Osteoblast (primary cell): ENCODE results near the gene DDI2. TPM values are rescaled to one million over a fixed set of nuclear protein-coding genes. Genes with fewer than 3 reads are reported as not detected.
"Not testable (repeated sequence)": the region's sequence is repeated elsewhere in the genome, so short reads cannot be mapped to it uniquely, and the experiment has no call there.

Source experiments
- DNase-seq: peaks from one replicate; pipeline ENCODE4 v3.0.0; 2011; ENCODE audit warnings: low spot score, mixed read lengths; ENCODE audit not compliant: insufficient read length; ENCODE audit errors: missing footprints
- H2AFZ ChIP-seq: 2 replicates; pipeline ENCODE4 v1.6.0; 2011; ENCODE audit warnings: mild to moderate bottlenecking, low read length
- H3K27ac ChIP-seq: 2 replicates; pipeline ENCODE4 v1.5.1; 2011; ENCODE audit warnings: mild to moderate bottlenecking, low read depth, low read length, moderate library complexity
- H3K27me3 ChIP-seq: 2 replicates; pipeline ENCODE4 v1.6.0; 2012; ENCODE audit warnings: mild to moderate bottlenecking, control low read depth, inconsistent platforms, low read length, moderate library complexity; ENCODE audit not compliant: insufficient read depth
- H3K36me3 ChIP-seq: 2 replicates; pipeline ENCODE4 v1.5.1; 2011; ENCODE audit warnings: mild to moderate bottlenecking, low read length, control low read depth, moderate library complexity; ENCODE audit not compliant: insufficient read depth
- H3K4me1 ChIP-seq: 2 replicates; pipeline ENCODE4 v1.5.1; 2011; ENCODE audit warnings: mild to moderate bottlenecking, low read length, control low read depth, moderate library complexity; ENCODE audit not compliant: insufficient read depth
- H3K4me2 ChIP-seq: 2 replicates; pipeline ENCODE4 v1.6.0; 2011; ENCODE audit warnings: mild to moderate bottlenecking, low read length; ENCODE audit not compliant: insufficient read depth
- H3K4me3 ChIP-seq: fragments of 200-600 bp; sonication (generic); 3 replicates; pipeline ENCODE4 v1.5.1; 2012; ENCODE audit warnings: mild to moderate bottlenecking, low read length, inconsistent platforms; ENCODE audit not compliant: insufficient read depth
- H3K79me2 ChIP-seq: 2 replicates; pipeline ENCODE4 v1.6.0; 2012; ENCODE audit warnings: mild to moderate bottlenecking, low read length, control low read depth, inconsistent platforms; ENCODE audit not compliant: insufficient read depth
- H3K9me3 ChIP-seq: 2 replicates; pipeline ENCODE4 v1.5.1; 2011; ENCODE audit warnings: low read depth, low read length, control low read depth
- H4K20me1 ChIP-seq: 2 replicates; pipeline ENCODE4 v1.6.0; 2012; ENCODE audit warnings: mild to moderate bottlenecking, low read length, control low read depth; ENCODE audit not compliant: insufficient read depth
- CTCF ChIP-seq: IDR thresholded peaks from 2 replicates; pipeline ENCODE4 v1.5.1; 2011; ENCODE audit warnings: mild to moderate bottlenecking, low read depth, low read length, moderate library complexity; ENCODE audit errors: extremely low read depth
- total RNA-seq: library from RNA; depleted of rRNA; stranded (reverse); fragments of >200 nt; gene quantifications from 2 replicates; pipeline ENCODE4 v1.2.3, GENCODE V29; 2012

Gene DDI2
- total RNA-seq, 1 donor = 29.3 TPM

GRCh38 chr1:15639931-15640330, 22.7 kb downstream of the DDI2 start:
- Histone ChIP-seq H4K20me1 (no peaks in the 10 kb centered on the region), H3K4me2 (no peak overlapping the region), H3K36me3 (peaks cover 46% of the 10 kb centered on the region), H3K27ac (no peak overlapping the region), H3K9me3 (no peaks in the 10 kb centered on the region), H3K4me3 (no peak overlapping the region), H3K79me2 (peaks cover 7% of the 10 kb centered on the region), H2AFZ (no peak overlapping the region), H3K27me3 (no peaks in the 10 kb centered on the region), H3K4me1 (no peaks in the 10 kb centered on the region)
- TF ChIP-seq CTCF = no peak
- no peak for DNase-seq

- TF ChIP-seq CTCF = no peak
- Histone ChIP-seq H3K27ac (no peak overlapping the region), H3K9me3 (no peaks in the 10 kb centered on the region), H3K4me2 (no peak overlapping the region), H4K20me1 (no peaks in the 10 kb centered on the region), H3K36me3 (peaks cover 46% of the 10 kb centered on the region), H3K79me2 (peaks cover 12% of the 10 kb centered on the region), H3K27me3 (no peaks in the 10 kb centered on the region), H2AFZ (no peak overlapping the region), H3K4me1 (no peaks in the 10 kb centered on the region), H3K4me3 (no peak overlapping the region)
- no peak for DNase-seq
These were observed 23.4 kb downstream of the DDI2 start for GRCh38 chr1:15640667-15641066.

GRCh38 chr1:15649937-15650336, 32.7 kb downstream of the DDI2 start:
- H2AFZ ChIP-seq = no peak overlapping the region
- H3K4me1 ChIP-seq = no peaks in the 10 kb centered on the region
- H3K4me2 ChIP-seq = no peak overlapping the region
- H3K9me3 ChIP-seq = no peaks in the 10 kb centered on the region
- no peak overlapping the region for H3K4me3 ChIP-seq
- H4K20me1 ChIP-seq = no peaks in the 10 kb centered on the region
- no peak overlapping the region for H3K27ac ChIP-seq
- no peak for TF ChIP-seq CTCF
- H3K79me2 ChIP-seq = peaks cover 5% of the 10 kb centered on the region
- H3K27me3 ChIP-seq = no peaks in the 10 kb centered on the region
- DNase-seq = no peak
- H3K36me3 ChIP-seq = peaks cover 40% of the 10 kb centered on the region

- Histone ChIP-seq H3K79me2 (peaks cover under 1% of the 10 kb centered on the region), H2AFZ (no peak overlapping the region), H3K4me3 (no peak overlapping the region), H4K20me1 (no peaks in the 10 kb centered on the region), H3K9me3 (no peaks in the 10 kb centered on the region), H3K4me2 (no peak overlapping the region), H3K27me3 (no peaks in the 10 kb centered on the region), H3K4me1 (no peaks in the 10 kb centered on the region), H3K36me3 (peaks cover 35% of the 10 kb centered on the region), H3K27ac (no peak overlapping the region)
- no peak for DNase-seq
- no peak for TF ChIP-seq CTCF
These were observed 33.2 kb downstream of the DDI2 start for GRCh38 chr1:15650433-15650832.

- H3K4me1 ChIP-seq, DNase-seq: not testable (repeated sequence)
- peaks cover 33% of the 10 kb centered on the region for H3K36me3 ChIP-seq
These were observed 34.9 kb downstream of the DDI2 start for GRCh38 chr1:15652130-15652529.

More at GRCh38 chr1:15652130-15652529, 34.9 kb downstream of the DDI2 start:
- H3K9me3 ChIP-seq, H3K79me2 ChIP-seq, H3K27ac ChIP-seq, H3K27me3 ChIP-seq, H2AFZ ChIP-seq, H3K4me3 ChIP-seq, H4K20me1 ChIP-seq, H3K4me2 ChIP-seq: not testable (repeated sequence)
